ENCODE measurements around the gene RAB12.

RAB12 gene

GRCh38 chr18:8617907-8618306 is 8.7 kb downstream of the RAB12 start:
- TF ChIP-seq CTCF (IDR thresholded peaks at IDR 0.05; ENCODE audit: low read depth, low read length, poor library complexity, severe bottlenecking) (no peak), EZH2phosphoT487 (IDR thresholded peaks at IDR 0.05; ENCODE audit: borderline replicate concordance, low read length) (no peak)
- no peaks in the 10 kb centered on the region for H3K9me2 ChIP-seq (replicated peaks; ENCODE audit: control insufficient read depth, low read length)
- H3K36me3 ChIP-seq (ENCODE audit: control insufficient read depth, low read length): peaks cover 87% of the 10 kb centered on the region
- H3K4me1 ChIP-seq (ENCODE audit: control insufficient read depth, low read length): peaks cover 36% of the 10 kb centered on the region
- H3K27me3 ChIP-seq (ENCODE audit: control insufficient read depth, low read length): no peaks in the 10 kb centered on the region
- H3K4me3 ChIP-seq (ENCODE audit: low read length): no peak overlapping the region
- H3F3A ChIP-seq (ENCODE audit: control insufficient read depth, insufficient read depth): no peaks in the 10 kb centered on the region; the same call in 1 of the 2 replicates
- H3K9me3 ChIP-seq (ENCODE audit: control insufficient read depth, insufficient read depth, low read length): peaks cover 5% of the 10 kb centered on the region; the same call in 1 of the 2 replicates
- H4K20me1 ChIP-seq (ENCODE audit: control insufficient read depth, insufficient read depth, low read depth, low read length): peaks cover 19% of the 10 kb centered on the region
- H3K4me2 ChIP-seq (ENCODE audit: low read length): no peak overlapping the region
- no peak overlapping the region for H3K27ac ChIP-seq (ENCODE audit: low read depth, low read length)
- H3K79me2 ChIP-seq (ENCODE audit: control insufficient read depth, low read length): peaks cover 100% of the 10 kb centered on the region

DNA sequence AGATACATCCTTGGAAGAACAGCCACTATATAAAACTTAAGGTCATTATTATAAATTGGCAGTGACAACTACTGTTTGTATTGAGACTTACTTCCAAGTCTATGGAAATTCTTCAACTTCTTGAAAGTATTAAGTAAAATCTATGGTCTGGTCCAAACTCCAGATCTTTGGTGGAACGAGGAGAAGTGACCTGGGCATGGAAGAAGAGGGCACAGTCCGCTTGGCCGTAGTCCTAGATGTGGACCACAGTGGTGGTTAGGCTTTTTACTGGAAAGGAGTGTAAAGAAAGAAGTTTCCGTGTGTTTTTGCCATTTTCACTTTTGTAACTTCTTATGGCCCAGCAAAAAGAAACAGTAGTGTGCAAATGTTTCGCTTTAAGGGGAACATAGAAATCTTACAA is 9.8 kb downstream of the RAB12 start:
- TF ChIP-seq EZH2phosphoT487 (IDR thresholded peaks at IDR 0.05; ENCODE audit: borderline replicate concordance, low read length) (no peak), CTCF (IDR thresholded peaks at IDR 0.05; ENCODE audit: low read depth, low read length, poor library complexity, severe bottlenecking) (no peak)
- Histone ChIP-seq H3K9me2 (replicated peaks; ENCODE audit: control insufficient read depth, low read length) (no peaks in the 10 kb centered on the region), H3K4me2 (ENCODE audit: low read length) (no peak overlapping the region), H3K4me3 (ENCODE audit: low read length) (no peak overlapping the region), H3K36me3 (ENCODE audit: control insufficient read depth, low read length) (peaks cover 85% of the 10 kb centered on the region), H3K9me3 (ENCODE audit: control insufficient read depth, insufficient read depth, low read length) (peaks cover 5% of the 10 kb centered on the region; the same call in 1 of the 2 replicates), H3K79me2 (ENCODE audit: control insufficient read depth, low read length) (peaks cover 100% of the 10 kb centered on the region), H3K27me3 (ENCODE audit: control insufficient read depth, low read length) (no peaks in the 10 kb centered on the region), H3F3A (ENCODE audit: control insufficient read depth, insufficient read depth) (no peaks in the 10 kb centered on the region; the same call in 1 of the 2 replicates), H3K27ac (ENCODE audit: low read depth, low read length) (no peak overlapping the region), H4K20me1 (ENCODE audit: control insufficient read depth, insufficient read depth, low read depth, low read length) (peaks cover 16% of the 10 kb centered on the region), H3K4me1 (ENCODE audit: control insufficient read depth, low read length) (peaks cover 36% of the 10 kb centered on the region)

DNA sequence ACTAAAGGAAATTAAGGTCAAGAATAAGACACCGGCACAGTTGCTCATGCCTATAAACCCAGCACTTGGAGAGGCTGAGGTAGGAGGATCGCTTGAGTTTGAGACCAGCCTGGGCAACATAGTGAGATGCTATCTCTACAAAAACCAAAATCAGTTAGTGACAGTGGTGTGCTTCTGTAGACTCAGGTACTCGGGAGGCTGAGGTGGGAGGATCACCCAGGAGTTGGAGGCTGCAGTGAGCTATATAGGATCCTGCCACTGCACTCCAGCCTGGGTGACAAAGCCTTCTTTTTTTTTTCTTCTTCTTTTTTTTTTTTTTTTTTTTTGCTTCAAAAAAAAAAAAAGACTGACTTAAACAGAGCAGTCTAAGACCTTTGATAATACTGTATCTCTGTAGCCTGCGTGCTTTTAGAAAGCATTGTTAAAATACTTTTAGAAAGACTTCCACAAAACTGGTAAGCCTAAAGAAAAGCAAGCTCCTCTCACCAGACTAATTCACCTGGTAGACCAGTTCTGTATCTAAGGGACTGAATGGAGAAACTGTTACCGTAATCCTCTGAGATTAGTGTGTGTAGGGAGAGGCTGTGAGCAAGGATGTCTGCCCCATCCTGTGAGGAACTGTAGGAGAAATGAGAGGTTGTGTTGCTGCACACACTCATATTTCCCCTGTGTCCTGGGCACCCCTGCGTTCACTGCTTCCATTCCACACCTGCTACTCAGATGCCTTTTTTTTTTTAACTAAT is 10.8 kb downstream of the RAB12 start:
- H4K20me1 ChIP-seq (ENCODE audit: control insufficient read depth, insufficient read depth, low read depth, low read length): peaks cover 20% of the 10 kb centered on the region
- H3F3A ChIP-seq (ENCODE audit: control insufficient read depth, insufficient read depth): no peaks in the 10 kb centered on the region; the same call in 1 of the 2 replicates
- H3K27ac ChIP-seq (ENCODE audit: low read depth, low read length): no peak overlapping the region
- no peak overlapping the region for H3K4me3 ChIP-seq (ENCODE audit: low read length)
- H3K9me3 ChIP-seq (ENCODE audit: control insufficient read depth, insufficient read depth, low read length): peaks cover 5% of the 10 kb centered on the region; the same call in 1 of the 2 replicates
- H3K4me1 ChIP-seq (ENCODE audit: control insufficient read depth, low read length): peaks cover 33% of the 10 kb centered on the region
- no peaks in the 10 kb centered on the region for H3K9me2 ChIP-seq (replicated peaks; ENCODE audit: control insufficient read depth, low read length)
- no peak for TF ChIP-seq EZH2phosphoT487 (IDR thresholded peaks at IDR 0.05; ENCODE audit: borderline replicate concordance, low read length)
- no peak for TF ChIP-seq CTCF (IDR thresholded peaks at IDR 0.05; ENCODE audit: low read depth, low read length, poor library complexity, severe bottlenecking)
- H3K4me2 ChIP-seq (ENCODE audit: low read length): no peak overlapping the region
- no peaks in the 10 kb centered on the region for H3K27me3 ChIP-seq (ENCODE audit: control insufficient read depth, low read length)
- peaks cover 100% of the 10 kb centered on the region for H3K79me2 ChIP-seq (ENCODE audit: control insufficient read depth, low read length)
- peaks cover 86% of the 10 kb centered on the region for H3K36me3 ChIP-seq (ENCODE audit: control insufficient read depth, low read length)

Data from DOHH2 (cell line).